Caco-2 (cell line): ENCODE measurements around the gene TESMIN. TPM values are rescaled to one million over a fixed set of nuclear protein-coding genes. Genes with fewer than 3 reads are reported as not detected.

Source experiments
- BruUV-seq: library from RNA; stranded (reverse); fragments of 400-500 nt; replicated peaks from 2 replicates; lab custom pipeline; 2021; lab: Mats Ljungman, UMichigan
- CTCF ChIA-PET: fragments of 300-600 bp; sonication (Branson Sonifier 250); formaldehyde crosslinking; loops from one replicate; lab custom pipeline; 2022; ENCODE audit warnings: antibody characterized with exemption; lab: Charles Lee
- POLR2A ChIA-PET: fragments of 300-600 bp; sonication (Branson Sonifier 250); formaldehyde crosslinking; loops from one replicate; lab custom pipeline; 2022; ENCODE audit warnings: antibody characterized with exemption; lab: Charles Lee
- DNase-seq, 2 experiments: peaks; one replicate each; pipeline versions ENCODE4 v3.0.0 to v3.0.0-alpha.2; 2020 to 2022
- H3K27me3 ChIP-seq: replicated peaks from 2 replicates; pipeline ENCODE4 v1.6.0; 2011; ENCODE audit warnings: low read length; ENCODE audit not compliant: control insufficient read depth, insufficient read depth
- H3K36me3 ChIP-seq: 2 replicates; pipeline ENCODE4 v1.5.1; 2011; ENCODE audit warnings: low read length; ENCODE audit not compliant: control insufficient read depth, insufficient read depth
- H3K4me1 ChIP-seq: fragments of 250-450 bp; sonication (Bioruptor Pico); 2 replicates; pipeline ENCODE4 v1.5.1; 2020; ENCODE audit warnings: mild to moderate bottlenecking
- H3K4me3 ChIP-seq: 2 replicates; pipeline ENCODE4 v1.5.1; 2011; ENCODE audit warnings: low read depth, mild to moderate bottlenecking, control low read depth, low read length
- H3K9me3 ChIP-seq: fragments of 250-450 bp; sonication (Bioruptor Pico); 2 replicates; pipeline ENCODE4 v1.5.1; 2020; ENCODE audit warnings: mild to moderate bottlenecking, moderate library complexity
- H3K27ac Mint-ChIP-seq: one replicate; pipeline ENCODE4 v1.8.0; 2022; ENCODE audit warnings: mixed read lengths; ENCODE audit not compliant: unreplicated experiment
- H3K27me3 Mint-ChIP-seq: one replicate; pipeline ENCODE4 v1.8.0; 2022; ENCODE audit warnings: mixed read lengths; ENCODE audit not compliant: insufficient read depth, unreplicated experiment
- H3K36me3 Mint-ChIP-seq: one replicate; pipeline ENCODE4 v1.8.0; 2022; ENCODE audit warnings: mild to moderate bottlenecking, mixed read lengths; ENCODE audit not compliant: insufficient read depth, unreplicated experiment
- H3K4me1 Mint-ChIP-seq: one replicate; pipeline ENCODE4 v1.8.0; 2022; ENCODE audit warnings: low read depth, mixed read lengths; ENCODE audit not compliant: unreplicated experiment
- H3K4me3 Mint-ChIP-seq: one replicate; pipeline ENCODE4 v1.8.0; 2022; ENCODE audit warnings: mild to moderate bottlenecking, moderate library complexity, mixed read lengths; ENCODE audit not compliant: unreplicated experiment
- H3K9me3 Mint-ChIP-seq: one replicate; pipeline ENCODE4 v1.8.0; 2022; ENCODE audit warnings: mixed read lengths; ENCODE audit not compliant: unreplicated experiment
- CTCF ChIP-seq, 2 experiments: fragments of 200-600 bp in 1 of 2; IDR thresholded peaks; 1 replicate in 1 of 2; 2 replicates in 1 of 2; pipeline versions ENCODE4 v1.5.1 to v1.8.0; 2011 to 2022; ENCODE audit warnings: antibody characterized with exemption in 1 of 2, control low read depth in 1 of 2, inconsistent platforms in 1 of 2, low read depth in 1 of 2, low read length in 1 of 2, mild to moderate bottlenecking in 1 of 2, moderate library complexity in 1 of 2; ENCODE audit not compliant: insufficient read depth in 1 of 2, severe bottlenecking in 1 of 2, unreplicated experiment in 1 of 2
- intact Hi-C: fragments of 100-400 bp; cut with micrococcal nuclease; formaldehyde crosslinking; loops from one replicate; pipeline ENCODE4 v1.10.0; 2022; ENCODE audit not compliant: unreplicated experiment
- total RNA-seq: library from RNA; stranded (reverse); gene quantifications from 2 replicates; pipeline ENCODE4 v1.2.3, GENCODE V29; 2022

TESMIN gene
- total RNA-seq, 1 experiment from 2014 or later: 26.2 TPM

- ChIA-PET CTCF (no interaction called here), POLR2A (no interaction called here)
- Mint-ChIP-seq H3K4me1 (no peaks in the 10 kb centered on the region), H3K9me3 (no peaks in the 10 kb centered on the region), H3K27me3 (peaks cover 30% of the 10 kb centered on the region), H3K4me3 (no peak overlapping the region), H3K27ac (no peak overlapping the region), H3K36me3 (no peaks in the 10 kb centered on the region)
- H3K36me3 ChIP-seq: no peaks in the 10 kb centered on the region
- H3K4me1 ChIP-seq: no peaks in the 10 kb centered on the region
- TF ChIP-seq CTCF (IDR thresholded peaks at IDR 0.05; ENCODE audit: insufficient read depth in 1 of 2, low read depth in 1 of 2, low read length in 1 of 2, severe bottlenecking in 1 of 2, unreplicated experiment in 1 of 2): no peak
- H3K27me3 ChIP-seq: no peaks in the 10 kb centered on the region
- H3K4me3 ChIP-seq: no peak overlapping the region
- intact Hi-C loops: no loop called here
- no TSS peak for BruUV-seq
- peak in 1 of 2 experiments; percentile 26 for DNase-seq
- H3K9me3 ChIP-seq: peaks cover 8% of the 10 kb centered on the region; the same call in 1 of the 2 replicates
These were observed 89.4 kb downstream of the TESMIN start for GRCh38 chr11:68661697-68662603.

- H3K4me1 Mint-ChIP-seq: no peaks in the 10 kb centered on the region
- H3K9me3 ChIP-seq: peaks cover 8% of the 10 kb centered on the region; the same call in 1 of the 2 replicates
- peaks cover 21% of the 10 kb centered on the region for H3K27me3 Mint-ChIP-seq
- H3K9me3 Mint-ChIP-seq: no peaks in the 10 kb centered on the region
- POLR2A ChIA-PET: no interaction called here
- no peak for TF ChIP-seq CTCF (IDR thresholded peaks at IDR 0.05; ENCODE audit: insufficient read depth in 1 of 2, low read depth in 1 of 2, low read length in 1 of 2, severe bottlenecking in 1 of 2, unreplicated experiment in 1 of 2)
- H3K4me3 ChIP-seq: no peak overlapping the region
- CTCF ChIA-PET: no interaction called here
- no peak overlapping the region for H3K4me3 Mint-ChIP-seq
- H3K27me3 ChIP-seq: no peaks in the 10 kb centered on the region
- peak in 1 of 2 experiments; percentile 35 for DNase-seq
- no peaks in the 10 kb centered on the region for H3K4me1 ChIP-seq
- no peaks in the 10 kb centered on the region for H3K36me3 ChIP-seq
- H3K27ac Mint-ChIP-seq: no peak overlapping the region
- no TSS peak for BruUV-seq
- intact Hi-C loops: no loop called here
- H3K36me3 Mint-ChIP-seq: no peaks in the 10 kb centered on the region
These were observed 90.3 kb downstream of the TESMIN start for GRCh38 chr11:68661014-68661413.

- H3K9me3 ChIP-seq: peaks cover 8% of the 10 kb centered on the region; the same call in 1 of the 2 replicates
- DNase-seq: peak in 1 of 2 experiments; percentile 32
- TF ChIP-seq CTCF (IDR thresholded peaks at IDR 0.05; ENCODE audit: insufficient read depth in 1 of 2, low read depth in 1 of 2, low read length in 1 of 2, severe bottlenecking in 1 of 2, unreplicated experiment in 1 of 2): no peak
- H3K4me3 ChIP-seq: no peak overlapping the region
- no peaks in the 10 kb centered on the region for H3K9me3 Mint-ChIP-seq
- ChIA-PET POLR2A (no interaction called here), CTCF (no interaction called here)
- H3K4me1 Mint-ChIP-seq: no peaks in the 10 kb centered on the region
- intact Hi-C loops: no loop called here
- H3K4me1 ChIP-seq: no peaks in the 10 kb centered on the region
- H3K4me3 Mint-ChIP-seq: no peak overlapping the region
- no peaks in the 10 kb centered on the region for H3K27me3 ChIP-seq
- H3K27me3 Mint-ChIP-seq: peaks cover 20% of the 10 kb centered on the region
- BruUV-seq: no TSS peak
- no peaks in the 10 kb centered on the region for H3K36me3 ChIP-seq
- no peak overlapping the region for H3K27ac Mint-ChIP-seq
- H3K36me3 Mint-ChIP-seq: no peaks in the 10 kb centered on the region
These were observed 91.1 kb downstream of the TESMIN start for GRCh38 chr11:68660066-68660810.
